Upper lobe of left lung (tissue), 4 donors: ENCODE data around the gene CCDC54.

ENCODE experiments used
- POLR2A ChIP-seq, 4 donors: fragments of 450-650 bp; IDR thresholded peaks; one replicate each; pipeline ENCODE4 v1.5.1; 2016 to 2017; ENCODE audit warnings: antibody characterized with exemption in 4 of 4, mild to moderate bottlenecking in 2 of 4
- POLR2AphosphoS5 ChIP-seq, 2 donors: sonication (generic); formaldehyde crosslinking; IDR thresholded peaks; one replicate each; pipeline ENCODE4 v1.5.1; 2017; ENCODE audit warnings: antibody characterized with exemption in 2 of 2

GRCh38 chr3:107384907-107385306, 7.7 kb downstream of the CCDC54 start:
- no peak for TF ChIP-seq POLR2A (IDR thresholded peaks at IDR 0.05)
- TF ChIP-seq POLR2AphosphoS5 (IDR thresholded peaks at IDR 0.05): no peak
